Activated CD8-positive, alpha-beta memory T cell treated with anti-CD3 and anti-CD28 coated beads for 1 hour (primary cell): ENCODE data around the gene KDM7A.
"Not testable (repeated sequence)": the region's sequence is repeated elsewhere in the genome, so short reads cannot be mapped to it uniquely, and the experiment has no call there.

Experiments
- DNase-seq, 2 donors: peaks; one replicate each; pipeline ENCODE4 v3.0.0-alpha.2; 2020; ENCODE audit warnings: low read depth in 1 of 2; ENCODE audit errors: extremely low read depth in 1 of 2

The KDM7A gene

GRCh38 chr7:140160308-140160707 is 16.5 kb downstream of the KDM7A start:
- no peak for DNase-seq

GRCh38 chr7:140159497-140159896 is 17.3 kb downstream of the KDM7A start:
- no peak for DNase-seq

- DNase-seq: no peak
Observed at GRCh38 chr7:140156460-140157080, 20.2 kb downstream of the KDM7A start.

GRCh38 chr7:140155428-140155827 is 21.4 kb downstream of the KDM7A start:
- no peak for DNase-seq

- DNase-seq: no peak
Observed at GRCh38 chr7:140153666-140154161, 23.1 kb downstream of the KDM7A start.

- no peak for DNase-seq
Observed at GRCh38 chr7:140146574-140146973, 30.2 kb downstream of the KDM7A start.

GRCh38 chr7:140145709-140146108 is 31.1 kb downstream of the KDM7A start:
- DNase-seq: no peak

- DNase-seq: no peak
Observed at GRCh38 chr7:140144821-140145220, 32.0 kb downstream of the KDM7A start.

GRCh38 chr7:140143997-140144396 is 32.8 kb downstream of the KDM7A start:
- no peak for DNase-seq

- DNase-seq: no peak
Observed at GRCh38 chr7:140142031-140142430, 34.8 kb downstream of the KDM7A start.

GRCh38 chr7:140141256-140141655 is 35.5 kb downstream of the KDM7A start:
- DNase-seq: no peak

- DNase-seq: no peak
Observed at GRCh38 chr7:140137078-140137477, 39.7 kb downstream of the KDM7A start.

- no peak for DNase-seq
Observed at GRCh38 chr7:140136073-140136472, 40.7 kb downstream of the KDM7A start.

GRCh38 chr7:140134039-140134438 is 42.7 kb downstream of the KDM7A start:
- no peak for DNase-seq

GRCh38 chr7:140127360-140128127 is 49.2 kb downstream of the KDM7A start:
- DNase-seq: no peak

- DNase-seq: no peak
Observed at GRCh38 chr7:140126435-140127034, 50.2 kb downstream of the KDM7A start.

GRCh38 chr7:140122965-140123364 is 53.8 kb downstream of the KDM7A start:
- no peak for DNase-seq

- DNase-seq: no peak
Observed at GRCh38 chr7:140121326-140121725, 55.5 kb downstream of the KDM7A start.

GRCh38 chr7:140114817-140115216 is 62.0 kb downstream of the KDM7A start:
- DNase-seq: not testable (repeated sequence)

GRCh38 chr7:140108777-140109176 is 68.0 kb downstream of the KDM7A start:
- DNase-seq: not testable (repeated sequence)

GRCh38 chr7:140096459-140096858 is 80.3 kb downstream of the KDM7A start:
- no peak for DNase-seq

GRCh38 chr7:140093375-140093774 is 83.4 kb downstream of the KDM7A start:
- no peak for DNase-seq
